Liver (tissue), 3 donors: ENCODE data around the gene DTL.

ENCODE experiments used
- CTCF ChIP-seq: fragments of 150-350 bp; IDR thresholded peaks from 2 replicates; pipeline ENCODE4 v1.5.1; 2017; ENCODE audit warnings: improper control_type of control experiment, low read depth, low read length; ENCODE audit not compliant: missing input control
- GABPA ChIP-seq, 2 donors: IDR thresholded peaks in 1 of 2; conservative IDR thresholded peaks in 1 of 2; 2 replicates each; pipeline ENCODE4 v1.6.1; 2016; ENCODE audit warnings: antibody characterized with exemption in 2 of 2, mild to moderate bottlenecking in 1 of 2, moderate library complexity in 1 of 2
- JUND ChIP-seq, 2 donors: IDR thresholded peaks; 2 replicates each; pipeline ENCODE4 v1.6.1; 2016; ENCODE audit warnings: antibody characterized with exemption in 2 of 2
- MAX ChIP-seq: IDR thresholded peaks from 2 replicates; pipeline ENCODE4 v1.6.1; 2016; ENCODE audit warnings: antibody characterized with exemption
- REST ChIP-seq: IDR thresholded peaks from 2 replicates; pipeline ENCODE4 v1.6.1; 2016; ENCODE audit warnings: antibody characterized with exemption, mild to moderate bottlenecking
- TAF1 ChIP-seq: conservative IDR thresholded peaks from 2 replicates; pipeline ENCODE4 v1.6.1; 2016; ENCODE audit warnings: antibody characterized with exemption, mild to moderate bottlenecking
- YY1 ChIP-seq: IDR thresholded peaks from 2 replicates; pipeline ENCODE4 v1.6.1; 2016; ENCODE audit warnings: antibody characterized with exemption, mild to moderate bottlenecking
- ZBTB33 ChIP-seq: IDR thresholded peaks from 2 replicates; pipeline ENCODE4 v1.6.1; 2016; ENCODE audit warnings: antibody characterized with exemption
- donor health status: healthy.
- donor health status: healthy.

- no peak for TF ChIP-seq ZBTB33
- TF ChIP-seq YY1, result no peak
- no peak for TF ChIP-seq MAX
- TF ChIP-seq REST, result no peak
- TF ChIP-seq GABPA (IDR thresholded peaks at IDR 0.05 in 1 of 2, conservative IDR thresholded peaks at IDR 0.05 in 1 of 2), result no peak
- no peak for TF ChIP-seq TAF1
- TF ChIP-seq CTCF, result no peak
- TF ChIP-seq JUND (IDR thresholded peaks at IDR 0.05), result no peak
Observed at GRCh38 chr1:212133319-212133718, 97.8 kb downstream of the DTL start.
